Measurements from ENCODE around the gene SH3D19.

GRCh38 chr4:151152028-151152427 lies 173.4 kb downstream of the SH3D19 start:
- TF ChIP-seq CTCF (IDR thresholded peaks at IDR 0.05) (no peak), POLR2A (IDR thresholded peaks at IDR 0.05) (no peak), EP300 (IDR thresholded peaks at IDR 0.05) (no peak)

Measured in tibial nerve (tissue), 4 donors.